Omental fat pad (tissue), 4 donors: Measurements from ENCODE around the gene HPGDS. TPM values are rescaled to one million over a fixed set of nuclear protein-coding genes. Genes with fewer than 3 reads are reported as not detected.

Experiments
- ATAC-seq: fragments of 150-250 bp; one replicate; pipeline ENCODE4 v1.9.1; 2016; ENCODE audit warnings: mild to moderate bottlenecking, moderate library complexity; ENCODE audit not compliant: low FRiP score
- DNase-seq: peaks from one replicate; pipeline ENCODE4 v3.0.0-alpha.2; 2019; ENCODE audit warnings: low spot score
- CTCF ChIP-seq, 3 donors: fragments of 450-650 bp; IDR thresholded peaks; one replicate each; pipeline ENCODE4 v1.5.1; 2016 to 2017; ENCODE audit warnings: antibody characterized with exemption in 3 of 3, mild to moderate bottlenecking in 3 of 3, moderate library complexity in 2 of 3
- total RNA-seq, 4 donors: library from RNA; depleted of rRNA; stranded (reverse); fragments of >200 nt; gene quantifications; one replicate each; pipeline ENCODE4 v1.1.0, GENCODE V29; 2016

The HPGDS gene
- total RNA-seq, 4 donors from 2014 or later, result 2.8 to 3.9 (median 3.2) TPM

DNA sequence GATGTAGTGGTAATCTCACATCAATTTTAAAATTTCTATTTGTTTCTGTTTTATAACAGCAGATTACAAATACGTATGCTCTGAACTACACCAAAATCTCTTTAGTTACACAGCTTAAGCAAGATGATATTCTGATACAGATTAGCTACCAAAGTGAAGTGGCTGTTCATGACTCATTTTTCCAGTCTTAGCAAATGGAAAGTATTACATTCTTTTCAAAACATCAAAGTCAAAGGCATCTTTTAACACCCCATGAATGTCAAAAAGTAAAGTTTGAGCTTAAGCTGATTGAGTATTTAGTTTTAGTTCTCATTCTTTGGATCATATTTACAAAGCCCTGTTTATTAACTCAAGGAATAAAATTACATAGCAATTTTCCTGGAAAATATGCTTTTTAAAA is 6.6 kb upstream of the HPGDS start:
- DNase-seq, result no peak
- no peak for ATAC-seq
- TF ChIP-seq CTCF (IDR thresholded peaks at IDR 0.05), result no peak

DNA sequence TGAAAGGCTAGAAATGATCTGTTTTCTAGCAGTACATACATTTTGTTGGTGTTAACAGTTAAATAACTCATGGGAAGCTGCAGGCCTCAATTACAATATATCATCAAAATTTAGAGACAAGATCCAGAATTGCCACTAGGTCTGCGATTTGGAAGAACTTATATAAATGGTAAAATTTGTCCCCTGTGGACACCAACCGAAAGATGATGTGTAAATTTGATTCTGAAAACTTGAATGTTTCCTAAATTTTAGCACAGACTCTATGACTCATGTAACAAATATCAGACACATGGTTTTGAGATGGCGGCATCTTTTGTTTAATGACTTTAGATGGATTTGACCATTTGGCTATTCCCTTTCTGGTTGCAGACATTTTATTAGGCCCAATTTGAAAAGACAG is 6.0 kb upstream of the HPGDS start:
- no peak for DNase-seq
- ATAC-seq, result no peak
- no peak for TF ChIP-seq CTCF (IDR thresholded peaks at IDR 0.05)

- ATAC-seq, result no peak
- no peak for DNase-seq
- TF ChIP-seq CTCF (IDR thresholded peaks at IDR 0.05), result no peak
These were observed 3.9 kb upstream of the HPGDS start for GRCh38 chr4:94346541-94346940.

DNA sequence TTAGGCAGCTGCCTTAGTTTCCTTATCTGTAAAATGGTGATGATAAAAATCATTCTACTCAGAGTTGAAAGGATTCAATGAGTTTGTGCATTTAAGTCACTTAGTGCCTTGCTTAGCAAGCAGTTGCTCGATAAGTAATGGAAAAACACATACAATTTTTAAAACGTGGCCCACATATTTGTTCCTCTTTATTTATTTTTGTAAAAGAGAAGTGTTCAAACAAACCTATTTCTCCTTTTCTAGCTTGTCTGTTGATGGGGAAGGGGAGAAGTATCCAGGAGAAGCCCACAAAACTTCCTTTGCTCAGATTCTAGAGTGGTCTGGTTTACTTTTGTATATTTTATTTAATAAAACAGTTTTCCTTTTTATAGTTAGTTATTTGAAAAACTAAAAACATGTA is 3.3 kb upstream of the HPGDS start:
- TF ChIP-seq CTCF (IDR thresholded peaks at IDR 0.05), result no peak
- DNase-seq (no peak), ATAC-seq (no peak)

GRCh38 chr4:94345266-94345665 is 2.6 kb upstream of the HPGDS start:
- no peak for TF ChIP-seq CTCF (IDR thresholded peaks at IDR 0.05)
- ATAC-seq, result no peak
- DNase-seq, result no peak

- ATAC-seq, result no peak
These were observed 1.8 kb upstream of the HPGDS start for GRCh38 chr4:94344457-94344856.

More at GRCh38 chr4:94344457-94344856, 1.8 kb upstream of the HPGDS start:
- no peak for TF ChIP-seq CTCF (IDR thresholded peaks at IDR 0.05)
- no peak for DNase-seq
